NCI-H774 (cell line): ENCODE results near the gene ISLR2.

ENCODE experiments used
- DNase-seq: peaks from one replicate; lab custom pipeline; 2025; lab: John Stamatoyannopoulos, UW

ISLR2 gene

GRCh38 chr15:74128785-74129585 lies 1.4 kb upstream of the ISLR2 start:
- DNase-seq = no peak

- no peak for DNase-seq
These were observed 716 bp upstream of the ISLR2 start for GRCh38 chr15:74129586-74130154.

- DNase-seq = no peak
These were observed 652 bp downstream of the ISLR2 start for GRCh38 chr15:74130849-74131627.

- DNase-seq = no peak
These were observed 1.4 kb downstream of the ISLR2 start for GRCh38 chr15:74131628-74132413.

- no peak for DNase-seq
These were observed 2.6 kb downstream of the ISLR2 start for GRCh38 chr15:74132681-74133651.

- no peak for DNase-seq
These were observed 3.5 kb downstream of the ISLR2 start for GRCh38 chr15:74133694-74134386.

GRCh38 chr15:74134387-74135027 lies 4.1 kb downstream of the ISLR2 start:
- DNase-seq = no peak

- DNase-seq = no peak
These were observed 4.7 kb downstream of the ISLR2 start for GRCh38 chr15:74135041-74135565.

GRCh38 chr15:74136540-74136813 lies 6.1 kb downstream of the ISLR2 start:
- DNase-seq = no peak

GRCh38 chr15:74136814-74137536 lies 6.6 kb downstream of the ISLR2 start:
- DNase-seq = no peak

GRCh38 chr15:74137537-74137894 lies 7.1 kb downstream of the ISLR2 start:
- no peak for DNase-seq

- no peak for DNase-seq
These were observed 8.3 kb downstream of the ISLR2 start for GRCh38 chr15:74138642-74139041.

- DNase-seq = no peak
These were observed 11.2 kb downstream of the ISLR2 start for GRCh38 chr15:74141591-74141990.

GRCh38 chr15:74144153-74144775 lies 13.9 kb downstream of the ISLR2 start:
- DNase-seq = no peak

GRCh38 chr15:74146277-74146800 lies 16.0 kb downstream of the ISLR2 start:
- DNase-seq = no peak

- DNase-seq = no peak
These were observed 16.7 kb downstream of the ISLR2 start for GRCh38 chr15:74147051-74147450.

GRCh38 chr15:74155766-74156417 lies 25.5 kb downstream of the ISLR2 start:
- no peak for DNase-seq
